Liver (tissue), 9 donors: ENCODE data around the gene SH2D2A. TPM values are rescaled to one million over a fixed set of nuclear protein-coding genes. Genes with fewer than 3 reads are reported as not detected.

Experiments
- DNase-seq: peaks from one replicate; pipeline ENCODE4 v3.0.0-alpha.2; 2017; ENCODE audit warnings: low spot score
- H3K27ac ChIP-seq, 2 donors: one replicate each; pipeline ENCODE4 v1.7.0; 2013; ENCODE audit warnings: inconsistent platforms in 2 of 2, low read length in 2 of 2, control low read depth in 1 of 2, low read depth in 1 of 2, mild to moderate bottlenecking in 1 of 2
- H3K27me3 ChIP-seq, 4 donors: one replicate each; pipeline versions ENCODE4 v1.6.1 to v1.7.0; 2013; ENCODE audit warnings: low read length in 3 of 4, inconsistent platforms in 1 of 4, mild to moderate bottlenecking in 1 of 4, moderate library complexity in 1 of 4; ENCODE audit not compliant: control insufficient read depth in 4 of 4, insufficient read depth in 4 of 4
- H3K36me3 ChIP-seq, 4 donors: one replicate each; pipeline versions ENCODE4 v1.6.1 to v1.7.0; 2013; ENCODE audit warnings: low read length in 3 of 4, mild to moderate bottlenecking in 3 of 4, low read depth in 1 of 4, moderate library complexity in 1 of 4; ENCODE audit not compliant: control insufficient read depth in 4 of 4, insufficient read depth in 3 of 4
- H3K4me1 ChIP-seq, 4 donors: one replicate each; pipeline versions ENCODE4 v1.6.1 to v1.7.0; 2013; ENCODE audit warnings: low read length in 3 of 4, mild to moderate bottlenecking in 3 of 4, moderate library complexity in 1 of 4; ENCODE audit not compliant: control insufficient read depth in 4 of 4, insufficient read depth in 4 of 4
- H3K4me3 ChIP-seq, 3 donors: one replicate each; pipeline versions ENCODE4 v1.6.1 to v1.7.0; 2013; ENCODE audit warnings: low read length in 3 of 3, control low read depth in 1 of 3, low read depth in 1 of 3, mild to moderate bottlenecking in 1 of 3
- H3K9ac ChIP-seq, 2 donors: one replicate each; pipeline ENCODE4 v1.7.0; 2013; ENCODE audit warnings: low read length in 2 of 2, mild to moderate bottlenecking in 2 of 2, moderate library complexity in 2 of 2, control low read depth in 1 of 2, low read depth in 1 of 2
- H3K9me3 ChIP-seq, 4 donors: one replicate each; pipeline versions ENCODE4 v1.6.1 to v1.7.0; 2013; ENCODE audit warnings: low read length in 3 of 4; ENCODE audit not compliant: control insufficient read depth in 4 of 4
- EGR1 ChIP-seq, 2 donors: IDR thresholded peaks; 2 replicates each; pipeline ENCODE4 v1.6.1; 2016 to 2018; ENCODE audit warnings: antibody characterized with exemption in 2 of 2, low read depth in 2 of 2
- FOXA1 ChIP-seq: IDR thresholded peaks from 2 replicates; pipeline ENCODE4 v1.6.1; 2016; ENCODE audit warnings: antibody characterized with exemption
- FOXA2 ChIP-seq: IDR thresholded peaks from 2 replicates; pipeline ENCODE4 v1.6.1; 2016; ENCODE audit warnings: antibody characterized with exemption
- GABPA ChIP-seq, 2 donors: IDR thresholded peaks in 1 of 2; conservative IDR thresholded peaks in 1 of 2; 2 replicates each; pipeline ENCODE4 v1.6.1; 2016; ENCODE audit warnings: antibody characterized with exemption in 2 of 2, mild to moderate bottlenecking in 1 of 2, moderate library complexity in 1 of 2
- HNF4A ChIP-seq, 2 donors: conservative IDR thresholded peaks; 2 replicates each; pipeline ENCODE4 v1.6.1; 2016; ENCODE audit warnings: antibody characterized with exemption in 2 of 2, mild to moderate bottlenecking in 2 of 2
- HNF4G ChIP-seq: IDR thresholded peaks from 2 replicates; pipeline ENCODE4 v1.6.1; 2016; ENCODE audit warnings: antibody characterized with exemption
- JUND ChIP-seq, 2 donors: IDR thresholded peaks; 2 replicates each; pipeline ENCODE4 v1.6.1; 2016; ENCODE audit warnings: antibody characterized with exemption in 2 of 2
- NR2F2 ChIP-seq: IDR thresholded peaks from 2 replicates; pipeline ENCODE4 v1.6.1; 2016; ENCODE audit warnings: antibody characterized with exemption
- RAD21 ChIP-seq, 2 donors: IDR thresholded peaks; 2 replicates each; pipeline ENCODE4 v1.6.1; 2016; ENCODE audit warnings: antibody characterized with exemption in 2 of 2, mild to moderate bottlenecking in 2 of 2
- RXRA ChIP-seq, 2 donors: IDR thresholded peaks; 2 replicates each; pipeline ENCODE4 v1.6.1; 2017 to 2018; ENCODE audit warnings: antibody characterized with exemption in 2 of 2, mild to moderate bottlenecking in 1 of 2
- SP1 ChIP-seq: IDR thresholded peaks from 2 replicates; pipeline ENCODE4 v1.6.1; 2018; ENCODE audit warnings: antibody characterized with exemption, mild to moderate bottlenecking
- TAF1 ChIP-seq: conservative IDR thresholded peaks from 2 replicates; pipeline ENCODE4 v1.6.1; 2016; ENCODE audit warnings: antibody characterized with exemption, mild to moderate bottlenecking
- YY1 ChIP-seq: IDR thresholded peaks from 2 replicates; pipeline ENCODE4 v1.6.1; 2016; ENCODE audit warnings: antibody characterized with exemption, mild to moderate bottlenecking
- WGBS: extraction: QIAGEN DNeasy Blood & Tissue Kit; methylation state at CpG from one replicate; pipeline ENCODE4 v1.1.7; 2013; 5-methylcytosine and 5-hydroxymethylcytosine counted together
- polyA plus RNA-seq, 2 donors: library from polyadenylated mRNA; stranded (reverse) in 1 of 2; unstranded in 1 of 2; fragments of 200-250 nt in 1 of 2; fragments of >200 nt in 1 of 2; fragmentation: Nextera tagmentation in 1 of 2; extraction: Ambion mirVana in 1 of 2; gene quantifications; one replicate each; pipeline versions ENCODE4 v1.2.1 to v1.2.3, GENCODE V29; 2013 to 2015
- total RNA-seq, 2 donors: library from RNA; depleted of rRNA; stranded (reverse); fragments of >200 nt; gene quantifications; one replicate each; pipeline ENCODE4 v1.2.3, GENCODE V29; 2014
- TF ChIP-seq, protein P1 (sequence below): IDR thresholded peaks from 2 replicates; pipeline ENCODE4 v1.6.1; 2016; ENCODE audit warnings: antibody characterized with exemption
- TF ChIP-seq, protein P2 (sequence below): IDR thresholded peaks from 2 replicates; pipeline ENCODE4 v1.6.1; 2016; ENCODE audit warnings: antibody characterized with exemption
- TF ChIP-seq, protein P3 (sequence below): IDR thresholded peaks from 2 replicates; pipeline ENCODE4 v1.6.1; 2016; ENCODE audit warnings: antibody characterized with exemption
- TF ChIP-seq, protein P4 (sequence below): IDR thresholded peaks from 2 replicates; pipeline ENCODE4 v1.6.1; 2016; ENCODE audit warnings: antibody characterized with exemption, mild to moderate bottlenecking
- TF ChIP-seq, protein P5 (sequence below): fragments of 150-350 bp; IDR thresholded peaks from 2 replicates; pipeline ENCODE4 v1.5.1; 2017; ENCODE audit warnings: improper control_type of control experiment, low read depth, low read length; ENCODE audit not compliant: missing input control
- donor health status: healthy.
- donor health status: healthy.
- donor health status: healthy.
- donor health status: healthy.
- donor health status: healthy.

SH2D2A gene
- total and polyA plus RNA-seq, 4 donors: 0.14 to 0.38 (median 0.24) TPM

DNA sequence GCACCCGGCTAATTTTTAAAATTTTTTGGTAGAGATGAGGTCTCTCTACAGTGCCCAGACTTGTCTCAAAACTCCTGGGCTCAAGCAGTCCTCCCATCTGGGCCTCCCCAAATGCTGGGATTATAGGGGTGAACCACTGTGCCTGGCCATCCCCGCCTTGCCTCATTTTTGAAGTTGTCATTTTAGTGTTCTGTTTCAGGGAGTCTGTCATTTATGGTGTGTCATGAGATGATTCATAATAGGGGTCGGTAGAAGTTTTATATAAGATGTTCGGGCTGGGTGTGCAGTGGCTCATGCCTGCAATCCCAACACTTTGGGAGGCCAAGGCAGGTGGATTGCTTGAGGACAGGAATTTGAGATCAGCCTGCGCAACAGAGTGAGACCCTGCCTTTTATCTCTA is 40.8 kb downstream of the SH2D2A start:
- 90% methylated on average over 5 of the region's 5 CpGs for WGBS
- Histone ChIP-seq H3K9me3 (no peaks in the 10 kb centered on the region), H3K4me3 (no peak overlapping the region), H3K36me3 (peaks cover 0 to 7% (median under 1%) of the 10 kb centered on the region in 4 donors), H3K9ac (no peak overlapping the region), H3K27me3 (no peaks in the 10 kb centered on the region), H3K27ac (no peak overlapping the region), H3K4me1 (peaks cover 0 to 2% (median 1%) of the 10 kb centered on the region in 4 donors)
- TF ChIP-seq NR2F2 (no peak), RXRA (IDR thresholded peaks at IDR 0.05) (no peak), SP1 (no peak), JUND (IDR thresholded peaks at IDR 0.05) (no peak), FOXA2 (no peak), FOXA1 (no peak), RAD21 (IDR thresholded peaks at IDR 0.05) (no peak), EGR1 (IDR thresholded peaks at IDR 0.05; ENCODE audit: low read depth in 2 of 2) (no peak), HNF4A (conservative IDR thresholded peaks at IDR 0.05) (no peak), TAF1 (no peak), YY1 (no peak), GABPA (IDR thresholded peaks at IDR 0.05 in 1 of 2, conservative IDR thresholded peaks at IDR 0.05 in 1 of 2) (no peak), HNF4G (no peak)
- TF ChIP-seq, protein P1, sequence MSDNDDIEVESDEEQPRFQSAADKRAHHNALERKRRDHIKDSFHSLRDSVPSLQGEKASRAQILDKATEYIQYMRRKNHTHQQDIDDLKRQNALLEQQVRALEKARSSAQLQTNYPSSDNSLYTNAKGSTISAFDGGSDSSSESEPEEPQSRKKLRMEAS: no peak
- TF ChIP-seq, protein P2, sequence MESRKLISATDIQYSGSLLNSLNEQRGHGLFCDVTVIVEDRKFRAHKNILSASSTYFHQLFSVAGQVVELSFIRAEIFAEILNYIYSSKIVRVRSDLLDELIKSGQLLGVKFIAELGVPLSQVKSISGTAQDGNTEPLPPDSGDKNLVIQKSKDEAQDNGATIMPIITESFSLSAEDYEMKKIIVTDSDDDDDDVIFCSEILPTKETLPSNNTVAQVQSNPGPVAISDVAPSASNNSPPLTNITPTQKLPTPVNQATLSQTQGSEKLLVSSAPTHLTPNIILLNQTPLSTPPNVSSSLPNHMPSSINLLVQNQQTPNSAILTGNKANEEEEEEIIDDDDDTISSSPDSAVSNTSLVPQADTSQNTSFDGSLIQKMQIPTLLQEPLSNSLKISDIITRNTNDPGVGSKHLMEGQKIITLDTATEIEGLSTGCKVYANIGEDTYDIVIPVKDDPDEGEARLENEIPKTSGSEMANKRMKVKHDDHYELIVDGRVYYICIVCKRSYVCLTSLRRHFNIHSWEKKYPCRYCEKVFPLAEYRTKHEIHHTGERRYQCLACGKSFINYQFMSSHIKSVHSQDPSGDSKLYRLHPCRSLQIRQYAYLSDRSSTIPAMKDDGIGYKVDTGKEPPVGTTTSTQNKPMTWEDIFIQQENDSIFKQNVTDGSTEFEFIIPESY: no peak
- TF ChIP-seq, protein P3, sequence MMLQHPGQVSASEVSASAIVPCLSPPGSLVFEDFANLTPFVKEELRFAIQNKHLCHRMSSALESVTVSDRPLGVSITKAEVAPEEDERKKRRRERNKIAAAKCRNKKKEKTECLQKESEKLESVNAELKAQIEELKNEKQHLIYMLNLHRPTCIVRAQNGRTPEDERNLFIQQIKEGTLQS: no peak
- TF ChIP-seq, protein P4, sequence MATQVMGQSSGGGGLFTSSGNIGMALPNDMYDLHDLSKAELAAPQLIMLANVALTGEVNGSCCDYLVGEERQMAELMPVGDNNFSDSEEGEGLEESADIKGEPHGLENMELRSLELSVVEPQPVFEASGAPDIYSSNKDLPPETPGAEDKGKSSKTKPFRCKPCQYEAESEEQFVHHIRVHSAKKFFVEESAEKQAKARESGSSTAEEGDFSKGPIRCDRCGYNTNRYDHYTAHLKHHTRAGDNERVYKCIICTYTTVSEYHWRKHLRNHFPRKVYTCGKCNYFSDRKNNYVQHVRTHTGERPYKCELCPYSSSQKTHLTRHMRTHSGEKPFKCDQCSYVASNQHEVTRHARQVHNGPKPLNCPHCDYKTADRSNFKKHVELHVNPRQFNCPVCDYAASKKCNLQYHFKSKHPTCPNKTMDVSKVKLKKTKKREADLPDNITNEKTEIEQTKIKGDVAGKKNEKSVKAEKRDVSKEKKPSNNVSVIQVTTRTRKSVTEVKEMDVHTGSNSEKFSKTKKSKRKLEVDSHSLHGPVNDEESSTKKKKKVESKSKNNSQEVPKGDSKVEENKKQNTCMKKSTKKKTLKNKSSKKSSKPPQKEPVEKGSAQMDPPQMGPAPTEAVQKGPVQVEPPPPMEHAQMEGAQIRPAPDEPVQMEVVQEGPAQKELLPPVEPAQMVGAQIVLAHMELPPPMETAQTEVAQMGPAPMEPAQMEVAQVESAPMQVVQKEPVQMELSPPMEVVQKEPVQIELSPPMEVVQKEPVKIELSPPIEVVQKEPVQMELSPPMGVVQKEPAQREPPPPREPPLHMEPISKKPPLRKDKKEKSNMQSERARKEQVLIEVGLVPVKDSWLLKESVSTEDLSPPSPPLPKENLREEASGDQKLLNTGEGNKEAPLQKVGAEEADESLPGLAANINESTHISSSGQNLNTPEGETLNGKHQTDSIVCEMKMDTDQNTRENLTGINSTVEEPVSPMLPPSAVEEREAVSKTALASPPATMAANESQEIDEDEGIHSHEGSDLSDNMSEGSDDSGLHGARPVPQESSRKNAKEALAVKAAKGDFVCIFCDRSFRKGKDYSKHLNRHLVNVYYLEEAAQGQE: no peak
- TF ChIP-seq, protein P5, sequence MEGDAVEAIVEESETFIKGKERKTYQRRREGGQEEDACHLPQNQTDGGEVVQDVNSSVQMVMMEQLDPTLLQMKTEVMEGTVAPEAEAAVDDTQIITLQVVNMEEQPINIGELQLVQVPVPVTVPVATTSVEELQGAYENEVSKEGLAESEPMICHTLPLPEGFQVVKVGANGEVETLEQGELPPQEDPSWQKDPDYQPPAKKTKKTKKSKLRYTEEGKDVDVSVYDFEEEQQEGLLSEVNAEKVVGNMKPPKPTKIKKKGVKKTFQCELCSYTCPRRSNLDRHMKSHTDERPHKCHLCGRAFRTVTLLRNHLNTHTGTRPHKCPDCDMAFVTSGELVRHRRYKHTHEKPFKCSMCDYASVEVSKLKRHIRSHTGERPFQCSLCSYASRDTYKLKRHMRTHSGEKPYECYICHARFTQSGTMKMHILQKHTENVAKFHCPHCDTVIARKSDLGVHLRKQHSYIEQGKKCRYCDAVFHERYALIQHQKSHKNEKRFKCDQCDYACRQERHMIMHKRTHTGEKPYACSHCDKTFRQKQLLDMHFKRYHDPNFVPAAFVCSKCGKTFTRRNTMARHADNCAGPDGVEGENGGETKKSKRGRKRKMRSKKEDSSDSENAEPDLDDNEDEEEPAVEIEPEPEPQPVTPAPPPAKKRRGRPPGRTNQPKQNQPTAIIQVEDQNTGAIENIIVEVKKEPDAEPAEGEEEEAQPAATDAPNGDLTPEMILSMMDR: no peak
- no peak for DNase-seq
